Panc1 (cell line): ENCODE data around the gene ZDHHC14. TPM values are rescaled to one million over a fixed set of nuclear protein-coding genes. Genes with fewer than 3 reads are reported as not detected.

Source experiments
- ATAC-seq: fragments of 200-7000 bp; cut with Tn5 transposase; 2 replicates; pipeline ENCODE4 v1.9.1; 2020; ENCODE audit warnings: mild to moderate bottlenecking, moderate library complexity
- BruUV-seq: library from RNA; stranded (reverse); fragments of 400-500 nt; replicated peaks from 2 replicates; lab custom pipeline; 2021; lab: Mats Ljungman, UMichigan
- CTCF ChIA-PET: fragments of 300-600 bp; sonication (Branson Sonifier 250); formaldehyde crosslinking; loops from one replicate; lab custom pipeline; 2022; ENCODE audit warnings: antibody characterized with exemption; lab: Charles Lee
- POLR2A ChIA-PET: fragments of 300-600 bp; sonication (Branson Sonifier 250); formaldehyde crosslinking; loops from one replicate; lab custom pipeline; 2022; ENCODE audit warnings: antibody characterized with exemption; lab: Charles Lee
- DNase-seq: peaks from one replicate; pipeline ENCODE4 v3.0.0-alpha.2; 2010; ENCODE audit warnings: low read depth, low spot score
- H3K27ac ChIP-seq: 2 replicates; pipeline ENCODE4 v1.5.1; 2011; ENCODE audit warnings: mild to moderate bottlenecking, low read length, inconsistent platforms
- H3K27me3 ChIP-seq: fragments of 200-500 bp; sonication (Bioruptor generic); 2 replicates; pipeline ENCODE4 v1.6.0; 2014; ENCODE audit warnings: low read length, inconsistent platforms; ENCODE audit not compliant: control insufficient read depth, insufficient read depth
- H3K36me3 ChIP-seq: fragments of 200-500 bp; sonication (Bioruptor generic); 2 replicates; pipeline ENCODE4 v1.5.1; 2014; ENCODE audit warnings: inconsistent platforms, mild to moderate bottlenecking, low read length, moderate library complexity; ENCODE audit not compliant: control insufficient read depth, insufficient read depth
- H3K4me1 ChIP-seq: 2 replicates; pipeline ENCODE4 v1.5.1; 2011; ENCODE audit warnings: inconsistent platforms, mild to moderate bottlenecking, low read length, moderate library complexity; ENCODE audit not compliant: control insufficient read depth, insufficient read depth
- H3K4me3 ChIP-seq, 2 experiments: 2 replicates each; pipeline ENCODE4 v1.5.1; 2011 to 2012; ENCODE audit warnings: low read depth in 2 of 2, low read length in 2 of 2, mild to moderate bottlenecking in 2 of 2, inconsistent platforms in 1 of 2, moderate library complexity in 1 of 2
- H3K9me3 ChIP-seq: fragments of 200-500 bp; sonication (Bioruptor generic); 2 replicates; pipeline ENCODE4 v1.5.1; 2014; ENCODE audit warnings: low read depth, mild to moderate bottlenecking, inconsistent platforms, low read length, moderate library complexity; ENCODE audit not compliant: control insufficient read depth, insufficient read depth
- POLR2AphosphoS5 ChIP-seq: IDR thresholded peaks from 2 replicates; pipeline ENCODE4 v1.6.1; 2012; ENCODE audit warnings: mild to moderate bottlenecking, low read depth, low read length, moderate library complexity
- SIN3A ChIP-seq: IDR thresholded peaks from 2 replicates; pipeline ENCODE4 v1.6.1; 2012; ENCODE audit warnings: low read depth, mild to moderate bottlenecking, low read length, moderate library complexity, borderline replicate concordance; ENCODE audit not compliant: insufficient read depth
- TCF7L2 ChIP-seq: IDR thresholded peaks from 2 replicates; pipeline ENCODE4 v1.6.1; 2011; ENCODE audit warnings: mild to moderate bottlenecking, low read depth, low read length, inconsistent platforms
- in situ Hi-C: cut with HindIII; loops from 2 replicates; pipeline ENCODE4 v1.10.0; 2016; ENCODE audit warnings: low sequenced_read_pairs, low pct_unique_long_range_greater_than_20kb
- intact Hi-C: fragments of 100-400 bp; cut with micrococcal nuclease; formaldehyde crosslinking; loops from one replicate; pipeline ENCODE4 v1.10.0; 2022; ENCODE audit not compliant: unreplicated experiment
- total RNA-seq: library from RNA; stranded (reverse); gene quantifications from one replicate; pipeline ENCODE4 v1.2.1, GENCODE V29; 2021; ENCODE audit not compliant: unreplicated experiment
- TF ChIP-seq, protein P1 (sequence below): fragments of 450-650 bp; IDR thresholded peaks from 2 replicates; pipeline ENCODE4 v1.5.1; 2017; ENCODE audit warnings: mild to moderate bottlenecking
- TF ChIP-seq, protein P2 (sequence below), 2 experiments: IDR thresholded peaks; 2 replicates each; pipeline ENCODE4 v1.6.1; 2011 to 2012; ENCODE audit warnings: low read depth in 2 of 2, control low read depth in 1 of 2, low read length in 1 of 2, mild to moderate bottlenecking in 1 of 2, moderate library complexity in 1 of 2; ENCODE audit not compliant: insufficient read depth in 1 of 2

Gene ZDHHC14
- total RNA-seq, 1 experiment from 2014 or later, result 19.9 TPM

DNA sequence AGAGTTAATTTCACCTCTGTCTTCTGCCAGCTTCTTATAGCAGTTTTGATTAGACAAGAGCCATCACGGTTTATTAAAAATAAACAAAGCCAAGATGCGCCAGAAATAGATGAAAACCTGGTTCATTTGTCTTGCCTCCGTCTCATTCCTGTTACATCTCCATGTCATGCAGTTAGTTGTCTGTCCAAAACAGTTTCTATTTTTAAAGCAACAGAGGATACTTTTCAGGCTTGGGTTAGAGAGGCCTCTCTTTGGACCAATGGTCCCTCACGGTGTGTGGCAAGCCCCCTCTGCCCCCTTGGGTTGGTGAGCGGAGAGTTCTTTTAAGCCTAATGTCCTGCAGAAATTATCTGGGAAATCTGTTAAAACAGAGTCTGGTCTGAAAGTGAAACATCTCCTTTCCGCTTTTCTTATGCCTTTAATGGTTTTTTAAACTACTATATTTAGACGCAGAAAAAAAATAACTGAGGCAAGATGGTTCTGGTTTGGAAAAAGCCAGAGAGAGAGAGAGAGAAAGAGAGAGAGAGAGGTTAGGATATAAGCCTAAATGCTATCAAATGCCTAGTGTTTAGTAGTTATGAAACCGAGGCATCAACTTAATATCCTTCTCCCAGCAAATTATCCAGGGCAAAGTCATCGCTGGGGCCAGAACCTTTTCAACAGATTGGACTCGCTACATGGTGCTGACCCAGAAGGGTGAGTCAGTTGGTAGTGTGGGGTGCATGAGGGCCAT lies 64.5 kb downstream of the ZDHHC14 start:
- H3K4me1 ChIP-seq, result no peaks in the 10 kb centered on the region
- no peaks in the 10 kb centered on the region for H3K27me3 ChIP-seq
- DNase-seq, result no peak
- TF ChIP-seq POLR2AphosphoS5 (no peak), SIN3A (no peak), TCF7L2 (no peak)
- TF ChIP-seq, protein P1, sequence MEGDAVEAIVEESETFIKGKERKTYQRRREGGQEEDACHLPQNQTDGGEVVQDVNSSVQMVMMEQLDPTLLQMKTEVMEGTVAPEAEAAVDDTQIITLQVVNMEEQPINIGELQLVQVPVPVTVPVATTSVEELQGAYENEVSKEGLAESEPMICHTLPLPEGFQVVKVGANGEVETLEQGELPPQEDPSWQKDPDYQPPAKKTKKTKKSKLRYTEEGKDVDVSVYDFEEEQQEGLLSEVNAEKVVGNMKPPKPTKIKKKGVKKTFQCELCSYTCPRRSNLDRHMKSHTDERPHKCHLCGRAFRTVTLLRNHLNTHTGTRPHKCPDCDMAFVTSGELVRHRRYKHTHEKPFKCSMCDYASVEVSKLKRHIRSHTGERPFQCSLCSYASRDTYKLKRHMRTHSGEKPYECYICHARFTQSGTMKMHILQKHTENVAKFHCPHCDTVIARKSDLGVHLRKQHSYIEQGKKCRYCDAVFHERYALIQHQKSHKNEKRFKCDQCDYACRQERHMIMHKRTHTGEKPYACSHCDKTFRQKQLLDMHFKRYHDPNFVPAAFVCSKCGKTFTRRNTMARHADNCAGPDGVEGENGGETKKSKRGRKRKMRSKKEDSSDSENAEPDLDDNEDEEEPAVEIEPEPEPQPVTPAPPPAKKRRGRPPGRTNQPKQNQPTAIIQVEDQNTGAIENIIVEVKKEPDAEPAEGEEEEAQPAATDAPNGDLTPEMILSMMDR, result no peak
- TF ChIP-seq, protein P2, sequence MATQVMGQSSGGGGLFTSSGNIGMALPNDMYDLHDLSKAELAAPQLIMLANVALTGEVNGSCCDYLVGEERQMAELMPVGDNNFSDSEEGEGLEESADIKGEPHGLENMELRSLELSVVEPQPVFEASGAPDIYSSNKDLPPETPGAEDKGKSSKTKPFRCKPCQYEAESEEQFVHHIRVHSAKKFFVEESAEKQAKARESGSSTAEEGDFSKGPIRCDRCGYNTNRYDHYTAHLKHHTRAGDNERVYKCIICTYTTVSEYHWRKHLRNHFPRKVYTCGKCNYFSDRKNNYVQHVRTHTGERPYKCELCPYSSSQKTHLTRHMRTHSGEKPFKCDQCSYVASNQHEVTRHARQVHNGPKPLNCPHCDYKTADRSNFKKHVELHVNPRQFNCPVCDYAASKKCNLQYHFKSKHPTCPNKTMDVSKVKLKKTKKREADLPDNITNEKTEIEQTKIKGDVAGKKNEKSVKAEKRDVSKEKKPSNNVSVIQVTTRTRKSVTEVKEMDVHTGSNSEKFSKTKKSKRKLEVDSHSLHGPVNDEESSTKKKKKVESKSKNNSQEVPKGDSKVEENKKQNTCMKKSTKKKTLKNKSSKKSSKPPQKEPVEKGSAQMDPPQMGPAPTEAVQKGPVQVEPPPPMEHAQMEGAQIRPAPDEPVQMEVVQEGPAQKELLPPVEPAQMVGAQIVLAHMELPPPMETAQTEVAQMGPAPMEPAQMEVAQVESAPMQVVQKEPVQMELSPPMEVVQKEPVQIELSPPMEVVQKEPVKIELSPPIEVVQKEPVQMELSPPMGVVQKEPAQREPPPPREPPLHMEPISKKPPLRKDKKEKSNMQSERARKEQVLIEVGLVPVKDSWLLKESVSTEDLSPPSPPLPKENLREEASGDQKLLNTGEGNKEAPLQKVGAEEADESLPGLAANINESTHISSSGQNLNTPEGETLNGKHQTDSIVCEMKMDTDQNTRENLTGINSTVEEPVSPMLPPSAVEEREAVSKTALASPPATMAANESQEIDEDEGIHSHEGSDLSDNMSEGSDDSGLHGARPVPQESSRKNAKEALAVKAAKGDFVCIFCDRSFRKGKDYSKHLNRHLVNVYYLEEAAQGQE (IDR thresholded peaks at IDR 0.05; ENCODE audit: insufficient read depth in 1 of 2, low read depth in 2 of 2, low read length in 1 of 2), result no peak
- no peak overlapping the region for H3K4me3 ChIP-seq
- CTCF ChIA-PET, result no interaction called here
- H3K9me3 ChIP-seq, result no peaks in the 10 kb centered on the region
- H3K36me3 ChIP-seq, result no peaks in the 10 kb centered on the region
- no peak for ATAC-seq
- no TSS peak for BruUV-seq
- POLR2A ChIA-PET, result interaction anchor here (0.5 to 1.1 kb wide), 2 partner anchors 101 to 389 kb away, joined by 3 to 4 read pairs; no protein-coding TSS in a partner anchor
- H3K27ac ChIP-seq, result no peak overlapping the region
- intact Hi-C loops, result no loop called here
- in situ Hi-C loops, result no loop called here

DNA sequence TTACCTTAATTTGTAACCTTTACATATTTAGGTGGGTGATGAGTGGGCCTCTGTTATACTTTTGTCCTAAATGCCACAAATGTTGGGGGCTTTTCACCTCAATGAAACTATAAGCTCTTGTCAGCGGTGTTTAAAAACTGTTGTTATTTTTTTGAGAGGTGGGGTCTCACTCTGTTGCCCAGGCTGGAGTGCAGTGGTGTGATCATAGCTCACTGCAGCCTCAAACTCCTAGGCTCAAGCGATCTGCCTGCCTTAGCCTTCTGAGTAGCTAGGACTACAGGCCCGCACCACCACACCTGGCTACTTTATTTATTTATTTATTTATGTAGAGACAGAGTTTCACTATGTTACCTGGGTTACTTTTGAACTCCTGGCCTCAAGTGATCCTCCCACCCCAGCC lies 66.7 kb downstream of the ZDHHC14 start:
- TF ChIP-seq, protein P1, result no peak
- TF ChIP-seq TCF7L2 (no peak), SIN3A (no peak), POLR2AphosphoS5 (no peak)
- TF ChIP-seq, protein P2 (IDR thresholded peaks at IDR 0.05; ENCODE audit: insufficient read depth in 1 of 2, low read depth in 2 of 2, low read length in 1 of 2), result no peak
- in situ Hi-C loops (no loop called here), intact Hi-C loops (no loop called here)
- no peaks in the 10 kb centered on the region for H3K27me3 ChIP-seq
- H3K9me3 ChIP-seq, result no peaks in the 10 kb centered on the region
- ChIA-PET POLR2A (no interaction called here), CTCF (no interaction called here)
- BruUV-seq, result no TSS peak
- no peak overlapping the region for H3K4me3 ChIP-seq
- H3K36me3 ChIP-seq, result no peaks in the 10 kb centered on the region
- H3K4me1 ChIP-seq, result no peaks in the 10 kb centered on the region
- no peak for DNase-seq
- no peak overlapping the region for H3K27ac ChIP-seq
- ATAC-seq, result no peak
